Liver (tissue), 9 donors: ENCODE data around the gene SNCG. TPM values are rescaled to one million over a fixed set of nuclear protein-coding genes. Genes with fewer than 3 reads are reported as not detected.
A peak's percentile ranks its signal among the peaks of the same experiment; 100 is the strongest.

ENCODE experiments used
- DNase-seq: peaks from one replicate; pipeline ENCODE4 v3.0.0-alpha.2; 2017; ENCODE audit warnings: low spot score
- H3K27ac ChIP-seq, 2 donors: one replicate each; pipeline ENCODE4 v1.7.0; 2013; ENCODE audit warnings: inconsistent platforms in 2 of 2, low read length in 2 of 2, control low read depth in 1 of 2, low read depth in 1 of 2, mild to moderate bottlenecking in 1 of 2
- H3K27me3 ChIP-seq, 4 donors: one replicate each; pipeline versions ENCODE4 v1.6.1 to v1.7.0; 2013; ENCODE audit warnings: low read length in 3 of 4, inconsistent platforms in 1 of 4, mild to moderate bottlenecking in 1 of 4, moderate library complexity in 1 of 4; ENCODE audit not compliant: control insufficient read depth in 4 of 4, insufficient read depth in 4 of 4
- H3K36me3 ChIP-seq, 4 donors: one replicate each; pipeline versions ENCODE4 v1.6.1 to v1.7.0; 2013; ENCODE audit warnings: low read length in 3 of 4, mild to moderate bottlenecking in 3 of 4, low read depth in 1 of 4, moderate library complexity in 1 of 4; ENCODE audit not compliant: control insufficient read depth in 4 of 4, insufficient read depth in 3 of 4
- H3K4me1 ChIP-seq, 4 donors: one replicate each; pipeline versions ENCODE4 v1.6.1 to v1.7.0; 2013; ENCODE audit warnings: low read length in 3 of 4, mild to moderate bottlenecking in 3 of 4, moderate library complexity in 1 of 4; ENCODE audit not compliant: control insufficient read depth in 4 of 4, insufficient read depth in 4 of 4
- H3K4me3 ChIP-seq, 3 donors: one replicate each; pipeline versions ENCODE4 v1.6.1 to v1.7.0; 2013; ENCODE audit warnings: low read length in 3 of 3, control low read depth in 1 of 3, low read depth in 1 of 3, mild to moderate bottlenecking in 1 of 3
- H3K9ac ChIP-seq, 2 donors: one replicate each; pipeline ENCODE4 v1.7.0; 2013; ENCODE audit warnings: low read length in 2 of 2, mild to moderate bottlenecking in 2 of 2, moderate library complexity in 2 of 2, control low read depth in 1 of 2, low read depth in 1 of 2
- H3K9me3 ChIP-seq, 4 donors: one replicate each; pipeline versions ENCODE4 v1.6.1 to v1.7.0; 2013; ENCODE audit warnings: low read length in 3 of 4; ENCODE audit not compliant: control insufficient read depth in 4 of 4
- EGR1 ChIP-seq, 2 donors: IDR thresholded peaks; 2 replicates each; pipeline ENCODE4 v1.6.1; 2016 to 2018; ENCODE audit warnings: antibody characterized with exemption in 2 of 2, low read depth in 2 of 2
- FOXA1 ChIP-seq: IDR thresholded peaks from 2 replicates; pipeline ENCODE4 v1.6.1; 2016; ENCODE audit warnings: antibody characterized with exemption
- FOXA2 ChIP-seq: IDR thresholded peaks from 2 replicates; pipeline ENCODE4 v1.6.1; 2016; ENCODE audit warnings: antibody characterized with exemption
- GABPA ChIP-seq, 2 donors: IDR thresholded peaks in 1 of 2; conservative IDR thresholded peaks in 1 of 2; 2 replicates each; pipeline ENCODE4 v1.6.1; 2016; ENCODE audit warnings: antibody characterized with exemption in 2 of 2, mild to moderate bottlenecking in 1 of 2, moderate library complexity in 1 of 2
- HNF4A ChIP-seq, 2 donors: conservative IDR thresholded peaks; 2 replicates each; pipeline ENCODE4 v1.6.1; 2016; ENCODE audit warnings: antibody characterized with exemption in 2 of 2, mild to moderate bottlenecking in 2 of 2
- HNF4G ChIP-seq: IDR thresholded peaks from 2 replicates; pipeline ENCODE4 v1.6.1; 2016; ENCODE audit warnings: antibody characterized with exemption
- JUND ChIP-seq, 2 donors: IDR thresholded peaks; 2 replicates each; pipeline ENCODE4 v1.6.1; 2016; ENCODE audit warnings: antibody characterized with exemption in 2 of 2
- NR2F2 ChIP-seq: IDR thresholded peaks from 2 replicates; pipeline ENCODE4 v1.6.1; 2016; ENCODE audit warnings: antibody characterized with exemption
- RAD21 ChIP-seq, 2 donors: IDR thresholded peaks; 2 replicates each; pipeline ENCODE4 v1.6.1; 2016; ENCODE audit warnings: antibody characterized with exemption in 2 of 2, mild to moderate bottlenecking in 2 of 2
- RXRA ChIP-seq, 2 donors: IDR thresholded peaks; 2 replicates each; pipeline ENCODE4 v1.6.1; 2017 to 2018; ENCODE audit warnings: antibody characterized with exemption in 2 of 2, mild to moderate bottlenecking in 1 of 2
- SP1 ChIP-seq: IDR thresholded peaks from 2 replicates; pipeline ENCODE4 v1.6.1; 2018; ENCODE audit warnings: antibody characterized with exemption, mild to moderate bottlenecking
- TAF1 ChIP-seq: conservative IDR thresholded peaks from 2 replicates; pipeline ENCODE4 v1.6.1; 2016; ENCODE audit warnings: antibody characterized with exemption, mild to moderate bottlenecking
- YY1 ChIP-seq: IDR thresholded peaks from 2 replicates; pipeline ENCODE4 v1.6.1; 2016; ENCODE audit warnings: antibody characterized with exemption, mild to moderate bottlenecking
- WGBS: extraction: QIAGEN DNeasy Blood & Tissue Kit; methylation state at CpG from one replicate; pipeline ENCODE4 v1.1.7; 2013; 5-methylcytosine and 5-hydroxymethylcytosine counted together
- polyA plus RNA-seq, 2 donors: library from polyadenylated mRNA; stranded (reverse) in 1 of 2; unstranded in 1 of 2; fragments of 200-250 nt in 1 of 2; fragments of >200 nt in 1 of 2; fragmentation: Nextera tagmentation in 1 of 2; extraction: Ambion mirVana in 1 of 2; gene quantifications; one replicate each; pipeline versions ENCODE4 v1.2.1 to v1.2.3, GENCODE V29; 2013 to 2015
- total RNA-seq, 2 donors: library from RNA; depleted of rRNA; stranded (reverse); fragments of >200 nt; gene quantifications; one replicate each; pipeline ENCODE4 v1.2.3, GENCODE V29; 2014
- TF ChIP-seq, protein P1 (sequence below): IDR thresholded peaks from 2 replicates; pipeline ENCODE4 v1.6.1; 2016; ENCODE audit warnings: antibody characterized with exemption
- TF ChIP-seq, protein P2 (sequence below): IDR thresholded peaks from 2 replicates; pipeline ENCODE4 v1.6.1; 2016; ENCODE audit warnings: antibody characterized with exemption, mild to moderate bottlenecking
- TF ChIP-seq, protein P3 (sequence below): IDR thresholded peaks from 2 replicates; pipeline ENCODE4 v1.6.1; 2016; ENCODE audit warnings: antibody characterized with exemption
- TF ChIP-seq, protein P4 (sequence below): IDR thresholded peaks from 2 replicates; pipeline ENCODE4 v1.6.1; 2016; ENCODE audit warnings: antibody characterized with exemption
- TF ChIP-seq, protein P5 (sequence below): fragments of 150-350 bp; IDR thresholded peaks from 2 replicates; pipeline ENCODE4 v1.5.1; 2017; ENCODE audit warnings: improper control_type of control experiment, low read depth, low read length; ENCODE audit not compliant: missing input control
- donor health status: healthy.
- donor health status: healthy.
- donor health status: healthy.
- donor health status: healthy.
- donor health status: healthy.

The SNCG gene
- total and polyA plus RNA-seq, 4 donors, result 0.84 to 2.6 (median 1.7) TPM

DNA sequence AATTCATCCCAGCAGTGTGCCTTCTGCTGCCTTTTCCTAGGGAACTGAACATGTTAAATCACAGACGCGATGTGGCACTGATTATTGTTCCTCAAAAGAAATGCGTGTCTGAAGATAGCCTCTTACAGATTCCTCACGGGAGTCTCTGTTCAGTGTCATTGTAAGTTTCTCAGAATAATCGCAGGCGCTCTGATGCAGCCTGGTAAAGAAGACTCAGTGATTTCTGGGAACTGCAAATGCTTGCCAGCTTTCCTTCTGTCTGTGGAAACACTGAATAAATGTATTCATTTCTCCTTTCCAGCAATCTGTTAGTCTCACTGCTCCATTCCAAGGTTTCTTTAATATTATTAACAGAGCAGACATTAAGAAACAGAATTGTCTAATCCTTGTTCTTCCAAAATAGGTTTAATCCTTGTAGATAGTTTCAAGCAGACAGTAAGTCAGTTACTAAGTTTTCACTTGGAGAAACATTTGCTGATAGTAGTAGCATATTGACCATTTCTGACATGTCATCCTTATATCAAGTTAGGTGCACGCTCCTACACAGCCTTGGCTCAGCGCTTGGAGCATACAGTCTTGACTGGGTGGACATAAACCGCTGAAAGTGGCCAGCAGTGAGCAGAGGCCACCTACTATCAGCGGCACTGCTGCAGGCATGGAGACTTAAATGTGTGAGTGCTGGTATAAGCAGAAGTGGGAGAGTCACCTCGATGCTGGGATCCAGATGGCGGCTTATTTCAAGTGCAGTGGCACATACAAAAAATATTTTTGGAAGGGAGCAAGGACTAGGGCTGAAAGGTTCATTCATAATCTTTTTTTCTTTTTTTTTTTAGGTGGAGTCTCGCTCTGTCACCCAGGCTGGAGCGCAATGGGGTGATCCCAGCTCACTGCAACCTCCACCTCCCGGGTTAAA lies 28.7 kb upstream of the SNCG start:
- no peak overlapping the region for H3K27ac ChIP-seq
- H3K9me3 ChIP-seq, result no peaks in the 10 kb centered on the region
- no peak overlapping the region for H3K4me3 ChIP-seq
- H3K9ac ChIP-seq, result no peak overlapping the region
- H3K4me1 ChIP-seq, result peaks cover under 1 to 15% (median 4%) of the 10 kb centered on the region in 4 donors
- H3K36me3 ChIP-seq, result no peaks in the 10 kb centered on the region
- DNase-seq, result no peak
- TF ChIP-seq SP1, result no peak
- TF ChIP-seq, protein P1, sequence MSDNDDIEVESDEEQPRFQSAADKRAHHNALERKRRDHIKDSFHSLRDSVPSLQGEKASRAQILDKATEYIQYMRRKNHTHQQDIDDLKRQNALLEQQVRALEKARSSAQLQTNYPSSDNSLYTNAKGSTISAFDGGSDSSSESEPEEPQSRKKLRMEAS, result no peak
- no peak for TF ChIP-seq FOXA1
- TF ChIP-seq EGR1 (IDR thresholded peaks at IDR 0.05; ENCODE audit: low read depth in 2 of 2), result no peak
- TF ChIP-seq RXRA (IDR thresholded peaks at IDR 0.05), result no peak
- no peaks in the 10 kb centered on the region for H3K27me3 ChIP-seq
- 94% methylated on average over 15 of the region's 15 CpGs for WGBS

DNA sequence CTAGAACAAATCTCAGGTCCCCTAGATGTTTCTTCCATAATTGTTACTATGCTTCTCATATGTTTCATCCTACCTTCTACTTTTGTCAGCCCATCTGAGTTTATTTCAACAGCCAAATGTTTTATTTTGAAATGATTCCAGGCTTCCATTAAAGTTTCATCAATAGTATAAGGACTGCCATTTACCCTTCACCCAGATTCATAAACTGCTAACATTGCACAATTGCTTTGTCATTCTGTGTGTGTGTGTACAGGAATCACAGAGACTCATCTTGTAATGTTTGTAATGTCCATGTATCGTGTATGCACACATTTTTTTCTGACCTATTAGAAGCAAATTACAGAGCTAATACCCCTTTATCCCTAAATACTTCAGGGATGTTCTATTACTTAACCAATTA lies 26.5 kb upstream of the SNCG start:
- Histone ChIP-seq H3K36me3 (no peaks in the 10 kb centered on the region), H3K4me3 (no peak overlapping the region), H3K9me3 (no peaks in the 10 kb centered on the region), H3K27me3 (no peaks in the 10 kb centered on the region), H3K4me1 (peaks cover 2 to 18% (median 5%) of the 10 kb centered on the region in 4 donors), H3K9ac (peak overlapping the region in 1 of 2 donors; percentile 53), H3K27ac (peak overlapping the region; percentile 67 to 71)
- TF ChIP-seq NR2F2 (no peak), JUND (IDR thresholded peaks at IDR 0.05) (peak in 1 of 2 donors; percentile 58), GABPA (IDR thresholded peaks at IDR 0.05 in 1 of 2, conservative IDR thresholded peaks at IDR 0.05 in 1 of 2) (no peak), YY1 (peak; percentile 95), HNF4G (no peak), FOXA2 (peak; percentile 48), RAD21 (IDR thresholded peaks at IDR 0.05) (peak; percentile 20 to 21), RXRA (IDR thresholded peaks at IDR 0.05) (peak; percentile 88 to 92), FOXA1 (peak; percentile 26), HNF4A (conservative IDR thresholded peaks at IDR 0.05) (peak; percentile 40 to 57), SP1 (peak; percentile 89), EGR1 (IDR thresholded peaks at IDR 0.05; ENCODE audit: low read depth in 2 of 2) (no peak), TAF1 (no peak)
- TF ChIP-seq, protein P2, sequence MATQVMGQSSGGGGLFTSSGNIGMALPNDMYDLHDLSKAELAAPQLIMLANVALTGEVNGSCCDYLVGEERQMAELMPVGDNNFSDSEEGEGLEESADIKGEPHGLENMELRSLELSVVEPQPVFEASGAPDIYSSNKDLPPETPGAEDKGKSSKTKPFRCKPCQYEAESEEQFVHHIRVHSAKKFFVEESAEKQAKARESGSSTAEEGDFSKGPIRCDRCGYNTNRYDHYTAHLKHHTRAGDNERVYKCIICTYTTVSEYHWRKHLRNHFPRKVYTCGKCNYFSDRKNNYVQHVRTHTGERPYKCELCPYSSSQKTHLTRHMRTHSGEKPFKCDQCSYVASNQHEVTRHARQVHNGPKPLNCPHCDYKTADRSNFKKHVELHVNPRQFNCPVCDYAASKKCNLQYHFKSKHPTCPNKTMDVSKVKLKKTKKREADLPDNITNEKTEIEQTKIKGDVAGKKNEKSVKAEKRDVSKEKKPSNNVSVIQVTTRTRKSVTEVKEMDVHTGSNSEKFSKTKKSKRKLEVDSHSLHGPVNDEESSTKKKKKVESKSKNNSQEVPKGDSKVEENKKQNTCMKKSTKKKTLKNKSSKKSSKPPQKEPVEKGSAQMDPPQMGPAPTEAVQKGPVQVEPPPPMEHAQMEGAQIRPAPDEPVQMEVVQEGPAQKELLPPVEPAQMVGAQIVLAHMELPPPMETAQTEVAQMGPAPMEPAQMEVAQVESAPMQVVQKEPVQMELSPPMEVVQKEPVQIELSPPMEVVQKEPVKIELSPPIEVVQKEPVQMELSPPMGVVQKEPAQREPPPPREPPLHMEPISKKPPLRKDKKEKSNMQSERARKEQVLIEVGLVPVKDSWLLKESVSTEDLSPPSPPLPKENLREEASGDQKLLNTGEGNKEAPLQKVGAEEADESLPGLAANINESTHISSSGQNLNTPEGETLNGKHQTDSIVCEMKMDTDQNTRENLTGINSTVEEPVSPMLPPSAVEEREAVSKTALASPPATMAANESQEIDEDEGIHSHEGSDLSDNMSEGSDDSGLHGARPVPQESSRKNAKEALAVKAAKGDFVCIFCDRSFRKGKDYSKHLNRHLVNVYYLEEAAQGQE, result peak; percentile 45
- TF ChIP-seq, protein P1, result peak; percentile 42
- TF ChIP-seq, protein P3, sequence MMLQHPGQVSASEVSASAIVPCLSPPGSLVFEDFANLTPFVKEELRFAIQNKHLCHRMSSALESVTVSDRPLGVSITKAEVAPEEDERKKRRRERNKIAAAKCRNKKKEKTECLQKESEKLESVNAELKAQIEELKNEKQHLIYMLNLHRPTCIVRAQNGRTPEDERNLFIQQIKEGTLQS, result no peak
- TF ChIP-seq, protein P4, sequence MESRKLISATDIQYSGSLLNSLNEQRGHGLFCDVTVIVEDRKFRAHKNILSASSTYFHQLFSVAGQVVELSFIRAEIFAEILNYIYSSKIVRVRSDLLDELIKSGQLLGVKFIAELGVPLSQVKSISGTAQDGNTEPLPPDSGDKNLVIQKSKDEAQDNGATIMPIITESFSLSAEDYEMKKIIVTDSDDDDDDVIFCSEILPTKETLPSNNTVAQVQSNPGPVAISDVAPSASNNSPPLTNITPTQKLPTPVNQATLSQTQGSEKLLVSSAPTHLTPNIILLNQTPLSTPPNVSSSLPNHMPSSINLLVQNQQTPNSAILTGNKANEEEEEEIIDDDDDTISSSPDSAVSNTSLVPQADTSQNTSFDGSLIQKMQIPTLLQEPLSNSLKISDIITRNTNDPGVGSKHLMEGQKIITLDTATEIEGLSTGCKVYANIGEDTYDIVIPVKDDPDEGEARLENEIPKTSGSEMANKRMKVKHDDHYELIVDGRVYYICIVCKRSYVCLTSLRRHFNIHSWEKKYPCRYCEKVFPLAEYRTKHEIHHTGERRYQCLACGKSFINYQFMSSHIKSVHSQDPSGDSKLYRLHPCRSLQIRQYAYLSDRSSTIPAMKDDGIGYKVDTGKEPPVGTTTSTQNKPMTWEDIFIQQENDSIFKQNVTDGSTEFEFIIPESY, result peak; percentile 41
- TF ChIP-seq, protein P5, sequence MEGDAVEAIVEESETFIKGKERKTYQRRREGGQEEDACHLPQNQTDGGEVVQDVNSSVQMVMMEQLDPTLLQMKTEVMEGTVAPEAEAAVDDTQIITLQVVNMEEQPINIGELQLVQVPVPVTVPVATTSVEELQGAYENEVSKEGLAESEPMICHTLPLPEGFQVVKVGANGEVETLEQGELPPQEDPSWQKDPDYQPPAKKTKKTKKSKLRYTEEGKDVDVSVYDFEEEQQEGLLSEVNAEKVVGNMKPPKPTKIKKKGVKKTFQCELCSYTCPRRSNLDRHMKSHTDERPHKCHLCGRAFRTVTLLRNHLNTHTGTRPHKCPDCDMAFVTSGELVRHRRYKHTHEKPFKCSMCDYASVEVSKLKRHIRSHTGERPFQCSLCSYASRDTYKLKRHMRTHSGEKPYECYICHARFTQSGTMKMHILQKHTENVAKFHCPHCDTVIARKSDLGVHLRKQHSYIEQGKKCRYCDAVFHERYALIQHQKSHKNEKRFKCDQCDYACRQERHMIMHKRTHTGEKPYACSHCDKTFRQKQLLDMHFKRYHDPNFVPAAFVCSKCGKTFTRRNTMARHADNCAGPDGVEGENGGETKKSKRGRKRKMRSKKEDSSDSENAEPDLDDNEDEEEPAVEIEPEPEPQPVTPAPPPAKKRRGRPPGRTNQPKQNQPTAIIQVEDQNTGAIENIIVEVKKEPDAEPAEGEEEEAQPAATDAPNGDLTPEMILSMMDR, result no peak
- 32% methylated on average over 1 of the region's 1 CpG for WGBS
- DNase-seq, result no peak
